H9 (cell line): ENCODE results near the gene PLXNB2. TPM values are rescaled to one million over a fixed set of nuclear protein-coding genes. Genes with fewer than 3 reads are reported as not detected.

ENCODE experiments used
- DNase-seq: peaks from one replicate; pipeline ENCODE4 v3.0.0-alpha.2; 2017
- H2AFZ ChIP-seq: one replicate; pipeline ENCODE4 v1.6.1; 2013; ENCODE audit warnings: mild to moderate bottlenecking, low read length, control low read depth, moderate library complexity
- H2AK5ac ChIP-seq: 2 replicates; pipeline ENCODE4 v1.6.1; 2013; ENCODE audit warnings: low read length, control low read depth, mixed read lengths; ENCODE audit not compliant: insufficient read length
- H2BK120ac ChIP-seq: one replicate; pipeline ENCODE4 v1.6.1; 2013; ENCODE audit warnings: low read depth, mild to moderate bottlenecking, low read length, control low read depth, inconsistent platforms; ENCODE audit not compliant: poor library complexity, severe bottlenecking
- H2BK12ac ChIP-seq: 2 replicates; pipeline ENCODE4 v1.6.1; 2013; ENCODE audit warnings: low read length, control low read depth, mixed read lengths, low read depth; ENCODE audit not compliant: insufficient read length
- H2BK15ac ChIP-seq: 2 replicates; pipeline ENCODE4 v1.6.1; 2013; ENCODE audit warnings: low read depth, low read length, control low read depth
- H2BK20ac ChIP-seq: one replicate; pipeline ENCODE4 v1.6.1; 2013; ENCODE audit warnings: low read depth, mild to moderate bottlenecking, low read length, control low read depth, inconsistent platforms; ENCODE audit not compliant: poor library complexity, severe bottlenecking
- H2BK5ac ChIP-seq: 2 replicates; pipeline ENCODE4 v1.6.1; 2013; ENCODE audit warnings: low read length, control low read depth, mixed read lengths; ENCODE audit not compliant: insufficient read length
- H3K14ac ChIP-seq: 2 replicates; pipeline ENCODE4 v1.6.1; 2013; ENCODE audit warnings: low read length, control low read depth; ENCODE audit not compliant: insufficient read depth
- H3K18ac ChIP-seq: 2 replicates; pipeline ENCODE4 v1.6.1; 2013; ENCODE audit warnings: low read depth, mild to moderate bottlenecking, mixed read lengths, low read length, control low read depth; ENCODE audit not compliant: insufficient read length
- H3K23ac ChIP-seq: 2 replicates; pipeline ENCODE4 v1.6.1; 2013; ENCODE audit warnings: low read length, control low read depth, mixed read lengths, low read depth; ENCODE audit not compliant: insufficient read length
- H3K23me2 ChIP-seq: 2 replicates; pipeline ENCODE4 v1.6.1; 2013; ENCODE audit warnings: low read depth, mild to moderate bottlenecking, mixed read lengths, low read length, control low read depth; ENCODE audit not compliant: insufficient read length, poor library complexity, severe bottlenecking
- H3K27ac ChIP-seq: 2 replicates; pipeline ENCODE4 v1.5.1; 2013; ENCODE audit warnings: low read length, control low read depth, mixed read lengths, low read depth; ENCODE audit not compliant: insufficient read length
- H3K27me3 ChIP-seq: 2 replicates; pipeline ENCODE4 v1.6.1; 2013; ENCODE audit warnings: low read length, control low read depth, inconsistent platforms; ENCODE audit not compliant: insufficient read depth
- H3K4ac ChIP-seq: 2 replicates; pipeline ENCODE4 v1.6.1; 2013; ENCODE audit warnings: low read depth, mild to moderate bottlenecking, control low read depth, inconsistent platforms, low read length, moderate library complexity
- H3K4me1 ChIP-seq: 2 replicates; pipeline ENCODE4 v1.6.1; 2013; ENCODE audit warnings: low read length, control low read depth, inconsistent platforms; ENCODE audit not compliant: insufficient read depth
- H3K4me2 ChIP-seq: 2 replicates; pipeline ENCODE4 v1.6.1; 2013; ENCODE audit warnings: low read length, control low read depth, mixed read lengths; ENCODE audit not compliant: insufficient read length, insufficient read depth
- H3K56ac ChIP-seq: 2 replicates; pipeline ENCODE4 v1.6.1; 2013; ENCODE audit warnings: low read depth, mild to moderate bottlenecking, mixed read lengths, low read length, control low read depth; ENCODE audit not compliant: insufficient read length
- H3K79me1 ChIP-seq: 2 replicates; pipeline ENCODE4 v1.6.1; 2013; ENCODE audit warnings: low read depth, mild to moderate bottlenecking, moderate library complexity, low read length, control low read depth, inconsistent platforms; ENCODE audit not compliant: insufficient read depth, poor library complexity, severe bottlenecking
- H3K79me2 ChIP-seq: 2 replicates; pipeline ENCODE4 v1.6.1; 2013; ENCODE audit warnings: low read length, control low read depth, inconsistent platforms; ENCODE audit not compliant: insufficient read depth
- H3K9ac ChIP-seq: 2 replicates; pipeline ENCODE4 v1.6.1; 2013; ENCODE audit warnings: low read length, control low read depth, mixed read lengths; ENCODE audit not compliant: insufficient read length; ENCODE audit errors: extremely low read depth
- H3K9me3 ChIP-seq: one replicate; pipeline ENCODE4 v1.6.1; 2013; ENCODE audit warnings: low read depth, low read length, inconsistent platforms; ENCODE audit not compliant: control insufficient read depth
- H3T11ph ChIP-seq: one replicate; pipeline ENCODE4 v1.6.1; 2013; ENCODE audit warnings: mild to moderate bottlenecking, low read length, control low read depth, inconsistent platforms
- H4K20me1 ChIP-seq: one replicate; pipeline ENCODE4 v1.6.1; 2013; ENCODE audit not compliant: control insufficient read depth, insufficient read length, insufficient read depth
- H4K5ac ChIP-seq: 2 replicates; pipeline ENCODE4 v1.6.1; 2013; ENCODE audit warnings: low read depth, mild to moderate bottlenecking, mixed read lengths, low read length, control low read depth; ENCODE audit not compliant: insufficient read length
- H4K8ac ChIP-seq: replicated peaks from 2 replicates; pipeline ENCODE4 v1.6.1; 2013; ENCODE audit warnings: low read length, control low read depth, mixed read lengths, low read depth; ENCODE audit not compliant: insufficient read length
- H4K91ac ChIP-seq: 2 replicates; pipeline ENCODE4 v1.6.1; 2013; ENCODE audit warnings: low read depth, mild to moderate bottlenecking, moderate library complexity, mixed read lengths, low read length, control low read depth; ENCODE audit not compliant: insufficient read length
- H3K27ac Mint-ChIP-seq, 3 experiments: 2 replicates in 2 of 3; 3 replicates in 1 of 3; pipeline ENCODE4 v1.8.0; 2020 to 2021; ENCODE audit warnings: mixed read lengths in 3 of 3, mild to moderate bottlenecking in 1 of 3, moderate library complexity in 1 of 3
- H3K27me3 Mint-ChIP-seq: 2 replicates; pipeline ENCODE4 v1.8.0; 2021; ENCODE audit warnings: low read depth, mild to moderate bottlenecking, moderate library complexity, mixed read lengths
- H3K36me3 Mint-ChIP-seq, 3 experiments: 2 replicates in 2 of 3; 3 replicates in 1 of 3; pipeline ENCODE4 v1.8.0; 2020 to 2021; ENCODE audit warnings: low read depth in 3 of 3, mixed read lengths in 3 of 3; ENCODE audit not compliant: insufficient read depth in 1 of 3
- H3K4me1 Mint-ChIP-seq, 2 experiments: 2 replicates each; pipeline ENCODE4 v1.8.0; 2020; ENCODE audit warnings: mixed read lengths in 2 of 2
- H3K4me3 Mint-ChIP-seq, 2 experiments: 2 replicates in 1 of 2; 3 replicates in 1 of 2; pipeline ENCODE4 v1.8.0; 2020 to 2021; ENCODE audit warnings: mild to moderate bottlenecking in 2 of 2, mixed read lengths in 2 of 2, moderate library complexity in 1 of 2
- H3K9me3 Mint-ChIP-seq, 2 experiments: 2 replicates in 1 of 2; 3 replicates in 1 of 2; pipeline ENCODE4 v1.8.0; 2020; ENCODE audit warnings: mild to moderate bottlenecking in 2 of 2, mixed read lengths in 2 of 2, moderate library complexity in 1 of 2
- CTCF ChIP-seq: fragments of 200-600 bp; sonication (generic); conservative IDR thresholded peaks from 3 replicates; pipeline ENCODE4 v1.8.0; 2021; ENCODE audit warnings: antibody characterized with exemption, mild to moderate bottlenecking
- WGBS: extraction: QIAGEN DNeasy Blood & Tissue Kit; methylation state at CpG from one replicate; pipeline ENCODE4 v1.1.7; 2013; ENCODE audit warnings: missing lambda C conversion rate, low lambda C conversion rate, mixed read lengths; ENCODE audit not compliant: insufficient read length; ENCODE audit errors: extremely low coverage; 5-methylcytosine and 5-hydroxymethylcytosine counted together
- total RNA-seq: library from RNA; stranded (reverse); gene quantifications from 2 replicates; pipeline ENCODE4 v1.2.1, GENCODE V29; 2021

Gene PLXNB2
- total RNA-seq, 1 experiment from 2014 or later, result 87.6 TPM

- no peak overlapping the region for H3T11ph ChIP-seq
- no peak overlapping the region for H2AK5ac ChIP-seq
- Mint-ChIP-seq H3K9me3 (no peaks in the 10 kb centered on the region), H3K27me3 (peaks cover 52% of the 10 kb centered on the region), H3K36me3 (no peaks in the 10 kb centered on the region), H3K4me1 (peaks cover 8 to 12% of the 10 kb centered on the region in 2 experiments), H3K4me3 (peak overlapping the region; percentile 57 to 68), H3K27ac (no peak overlapping the region)
- H3K14ac ChIP-seq, result peak overlapping the region; percentile 64; the same call in 1 of the 2 replicates
- no peak overlapping the region for H3K56ac ChIP-seq
- H4K5ac ChIP-seq, result no peak overlapping the region
- no peak overlapping the region for H4K91ac ChIP-seq
- H2BK12ac ChIP-seq, result no peak overlapping the region
- H3K9me3 ChIP-seq, result no peaks in the 10 kb centered on the region
- H2BK20ac ChIP-seq, result no peak overlapping the region
- no peak overlapping the region for H3K9ac ChIP-seq
- H3K4ac ChIP-seq, result no peak overlapping the region
- H4K20me1 ChIP-seq, result no peaks in the 10 kb centered on the region
- H3K23me2 ChIP-seq, result peaks cover 8% of the 10 kb centered on the region
- H3K18ac ChIP-seq, result no peak overlapping the region
- H2BK15ac ChIP-seq, result no peak overlapping the region
- no peaks in the 10 kb centered on the region for H3K27me3 ChIP-seq
- no peaks in the 10 kb centered on the region for H3K4me1 ChIP-seq
- WGBS, result no CpG with 5 or more reads among the region's 92 CpGs
- no peak overlapping the region for H3K23ac ChIP-seq
- no peak overlapping the region for H2BK5ac ChIP-seq
- H2BK120ac ChIP-seq, result no peak overlapping the region
- H3K79me2 ChIP-seq, result no peaks in the 10 kb centered on the region
- H4K8ac ChIP-seq, result no peak overlapping the region
- no peaks in the 10 kb centered on the region for H3K79me1 ChIP-seq
- peak overlapping the region; percentile 59 for H3K4me2 ChIP-seq
- no peak overlapping the region for H3K27ac ChIP-seq
- no peak for TF ChIP-seq CTCF
- no peak for DNase-seq
- H2AFZ ChIP-seq, result no peak overlapping the region
Observed at GRCh38 chr22:50260801-50261614, 46.4 kb downstream of the PLXNB2 start.
